AG04450 (cell line): Measurements from ENCODE around the gene TRIM33. TPM values are rescaled to one million over a fixed set of nuclear protein-coding genes. Genes with fewer than 3 reads are reported as not detected.

ENCODE experiments used
- CTCF ChIA-PET: fragments of 300-600, 350-600 bp; formaldehyde crosslinking; extraction: SDS; loops from one replicate; lab custom pipeline; 2022; ENCODE audit warnings: antibody characterized with exemption, inconsistent platforms; lab: Charles Lee
- POLR2A ChIA-PET: fragments of 350-600 bp; formaldehyde crosslinking; extraction: SDS; loops from one replicate; lab custom pipeline; 2021; ENCODE audit warnings: antibody characterized with exemption, inconsistent platforms; lab: Yijun Ruan, JAX
- DNase-seq: peaks from one replicate; pipeline ENCODE4 v3.0.0-alpha.2; 2011; ENCODE audit warnings: low read depth, low spot score
- H3K27ac ChIP-seq: one replicate; pipeline ENCODE4 v1.5.1; 2012; ENCODE audit warnings: low read depth, low read length, control low read depth
- H3K27me3 ChIP-seq: one replicate; pipeline ENCODE4 v1.6.0; 2012; ENCODE audit warnings: low read length; ENCODE audit not compliant: control insufficient read depth, insufficient read depth
- H3K4me3 ChIP-seq: 2 replicates; pipeline ENCODE4 v1.5.1; 2011; ENCODE audit warnings: mild to moderate bottlenecking, low read depth, low read length, control low read depth
- H3K9me3 ChIP-seq: 2 replicates; pipeline ENCODE4 v1.5.1; 2012; ENCODE audit warnings: low read length; ENCODE audit not compliant: control insufficient read depth, insufficient read depth
- polyA plus RNA-seq: library from polyadenylated mRNA; depleted of rRNA; stranded (reverse); fragments of >200 nt; gene quantifications from 2 replicates; pipeline ENCODE4 v1.2.3, GENCODE V29; 2011; rRNA removed
- small RNA-seq: library from RNA; depleted of rRNA; stranded (forward); fragments of <200 nt; gene quantifications from one replicate; pipeline ENCODE3, GENCODE V24; 2012; ENCODE audit warnings: low read depth; ENCODE audit not compliant: insufficient read length
- TF ChIP-seq, protein P1 (sequence below): IDR thresholded peaks from 2 replicates; pipeline ENCODE4 v1.5.1; 2011; ENCODE audit warnings: low read depth, low read length, control low read depth, inconsistent platforms

The TRIM33 gene
- polyA plus RNA-seq, 1 experiment, result 21.1 TPM

DNA sequence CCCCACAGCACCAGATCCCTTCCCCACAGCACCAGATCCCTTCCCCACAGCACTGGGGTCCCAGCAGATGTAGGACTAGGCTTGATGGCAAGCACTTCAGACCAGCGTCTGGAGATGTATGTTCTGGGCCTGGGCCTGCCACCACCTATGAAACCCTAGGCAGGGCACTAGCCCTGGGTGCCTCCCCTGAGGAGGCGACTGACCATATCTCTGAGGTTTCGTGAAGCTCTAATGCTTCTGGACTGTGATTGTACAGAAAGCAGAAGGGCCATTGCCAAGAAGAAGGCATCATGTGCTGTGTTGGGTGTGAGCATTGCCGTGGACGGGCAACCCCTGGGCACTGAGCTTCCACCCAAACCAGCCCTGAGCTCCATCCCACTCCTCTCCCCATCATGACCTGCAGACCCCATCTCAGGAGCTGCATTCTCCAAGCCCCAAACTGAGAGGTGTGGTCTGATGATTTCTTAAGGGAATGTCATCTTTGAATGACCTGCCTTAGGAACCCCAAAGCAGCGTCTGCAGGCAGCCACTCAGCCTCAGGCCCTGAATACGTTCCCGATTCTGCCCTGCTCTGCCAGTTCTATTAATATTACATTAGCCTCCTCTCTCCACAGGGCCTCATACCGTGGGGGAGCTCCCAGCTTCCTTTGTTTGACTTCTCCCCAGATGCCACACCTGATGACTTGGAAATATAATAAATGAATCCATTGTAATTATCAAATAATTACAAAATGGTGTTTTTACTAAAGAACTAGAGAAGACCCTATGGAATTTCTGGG is 163.4 kb downstream of the TRIM33 start:
- no peak overlapping the region for H3K27ac ChIP-seq
- ChIA-PET POLR2A (no interaction called here), CTCF (interaction anchor here (0.6 to 5.0 kb wide), 47 partner anchors 10 to 1435 kb away, joined by 3 to 68 read pairs (median 4); partner anchors contain the start of genes BCAS2, DENND2C, NRAS and OLFML3)
- peaks cover 10% of the 10 kb centered on the region for H3K27me3 ChIP-seq
- H3K9me3 ChIP-seq, result no peaks in the 10 kb centered on the region; the same call in 1 of the 2 replicates
- H3K4me3 ChIP-seq, result no peak overlapping the region
- TF ChIP-seq, protein P1, sequence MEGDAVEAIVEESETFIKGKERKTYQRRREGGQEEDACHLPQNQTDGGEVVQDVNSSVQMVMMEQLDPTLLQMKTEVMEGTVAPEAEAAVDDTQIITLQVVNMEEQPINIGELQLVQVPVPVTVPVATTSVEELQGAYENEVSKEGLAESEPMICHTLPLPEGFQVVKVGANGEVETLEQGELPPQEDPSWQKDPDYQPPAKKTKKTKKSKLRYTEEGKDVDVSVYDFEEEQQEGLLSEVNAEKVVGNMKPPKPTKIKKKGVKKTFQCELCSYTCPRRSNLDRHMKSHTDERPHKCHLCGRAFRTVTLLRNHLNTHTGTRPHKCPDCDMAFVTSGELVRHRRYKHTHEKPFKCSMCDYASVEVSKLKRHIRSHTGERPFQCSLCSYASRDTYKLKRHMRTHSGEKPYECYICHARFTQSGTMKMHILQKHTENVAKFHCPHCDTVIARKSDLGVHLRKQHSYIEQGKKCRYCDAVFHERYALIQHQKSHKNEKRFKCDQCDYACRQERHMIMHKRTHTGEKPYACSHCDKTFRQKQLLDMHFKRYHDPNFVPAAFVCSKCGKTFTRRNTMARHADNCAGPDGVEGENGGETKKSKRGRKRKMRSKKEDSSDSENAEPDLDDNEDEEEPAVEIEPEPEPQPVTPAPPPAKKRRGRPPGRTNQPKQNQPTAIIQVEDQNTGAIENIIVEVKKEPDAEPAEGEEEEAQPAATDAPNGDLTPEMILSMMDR, result no peak
- DNase-seq, result no peak

DNA sequence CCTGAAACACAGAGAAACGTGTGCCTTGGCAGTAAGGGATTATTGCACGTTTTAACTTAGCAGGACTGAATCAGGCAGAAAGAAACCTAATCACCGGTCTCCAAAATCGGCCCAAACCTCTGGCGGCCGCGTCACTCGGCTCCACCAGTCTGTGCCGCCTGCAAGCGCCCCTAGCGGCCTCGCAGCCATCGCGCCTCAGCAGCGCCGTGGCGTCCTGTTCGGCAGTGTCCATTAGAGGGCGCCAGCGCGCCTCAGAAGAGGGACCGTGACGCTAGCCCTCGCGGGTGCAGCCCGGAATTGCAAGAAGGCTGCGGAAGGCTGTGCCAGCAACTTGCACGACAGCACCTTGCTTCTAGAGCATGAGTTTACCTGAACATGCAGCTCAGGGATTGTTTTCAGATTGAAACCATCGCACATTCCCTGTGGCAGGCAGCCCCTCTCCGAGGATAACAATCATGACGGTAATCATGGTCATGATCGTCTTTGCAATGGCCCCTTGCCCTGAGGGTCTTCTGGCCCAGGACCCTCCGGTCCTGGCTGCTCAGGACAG is 164.4 kb downstream of the TRIM33 start:
- DNase-seq, result peak; percentile 83
- POLR2A ChIA-PET, result interaction anchor here (0.7 kb wide), 1 partner anchor 354 kb away, joined by 6 read pairs; no protein-coding TSS in a partner anchor

DNA sequence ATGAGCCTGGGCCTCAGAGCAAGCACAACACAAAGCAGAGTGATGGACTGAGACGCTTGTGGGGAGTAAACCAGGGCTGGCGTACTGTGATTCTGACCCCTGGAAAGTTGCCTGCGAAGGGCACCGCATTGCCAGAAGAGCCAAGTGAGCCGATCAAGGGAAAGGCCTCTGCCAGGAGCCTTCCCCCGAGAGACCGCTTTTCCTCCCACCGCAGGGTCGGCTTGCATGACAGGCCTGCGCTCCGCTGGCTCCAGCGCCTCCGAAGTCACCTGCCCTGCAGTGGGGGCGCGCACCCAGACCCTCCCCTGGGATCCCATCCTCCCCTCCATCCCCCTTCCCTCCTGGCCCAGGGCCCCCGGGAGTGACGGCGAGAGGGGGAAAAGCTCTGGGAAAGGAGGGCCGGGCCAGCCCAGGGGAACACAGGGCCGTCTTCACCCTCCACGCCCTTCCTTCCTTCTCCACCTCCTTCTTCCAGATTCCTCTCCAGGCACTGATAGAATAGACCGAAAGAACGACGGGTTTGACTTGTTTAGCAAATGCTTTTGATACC is 165.0 kb downstream of the TRIM33 start:
- peak overlapping the region; percentile 2 for H3K27ac ChIP-seq
- CTCF ChIA-PET, result interaction anchor here (0.6 to 5.0 kb wide), 34 partner anchors 8 to 436 kb away, joined by 3 to 68 read pairs (median 3); partner anchors contain the start of genes AMPD1, BCAS2 and OLFML3
- POLR2A ChIA-PET, result no interaction called here
- no peak for DNase-seq
- TF ChIP-seq, protein P1, result no peak
- peak overlapping the region; percentile 59 for H3K4me3 ChIP-seq
- no peaks in the 10 kb centered on the region; the same call in 1 of the 2 replicates for H3K9me3 ChIP-seq
- H3K27me3 ChIP-seq, result peaks cover 8% of the 10 kb centered on the region

More for the DNA sequence above, 164.4 kb downstream of the TRIM33 start:
- peak overlapping the region; percentile 2 for H3K27ac ChIP-seq
- peaks cover 8% of the 10 kb centered on the region for H3K27me3 ChIP-seq
- peak overlapping the region; percentile 59 for H3K4me3 ChIP-seq
- TF ChIP-seq, protein P1, result peak; percentile 100
- CTCF ChIA-PET, result interaction anchor here (0.6 to 5.0 kb wide), 59 partner anchors 9 to 1436 kb away, joined by 3 to 68 read pairs (median 4); partner anchors contain the start of genes AMPD1, BCAS2, DENND2C and NRAS
- no peaks in the 10 kb centered on the region; the same call in 1 of the 2 replicates for H3K9me3 ChIP-seq

DNA sequence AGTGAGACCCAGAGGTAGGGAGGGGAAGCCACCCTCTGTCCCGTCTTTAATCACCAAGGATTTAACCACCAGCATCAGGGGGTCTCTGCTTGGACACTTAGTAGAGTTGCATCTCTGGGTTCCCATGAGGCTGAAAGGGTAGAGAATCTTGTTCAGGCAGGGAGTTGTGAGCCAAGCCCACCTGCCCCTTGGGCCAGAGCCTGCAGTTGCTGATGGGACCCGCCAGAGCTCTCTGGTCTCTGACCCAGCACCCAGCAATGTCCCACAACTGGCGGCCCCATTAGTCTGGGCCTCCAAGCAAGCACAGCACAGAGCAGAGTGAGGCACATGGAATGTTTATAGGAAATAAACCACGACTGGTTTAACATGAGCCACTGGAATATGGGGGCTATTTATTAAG is 166.3 kb downstream of the TRIM33 start:
- DNase-seq, result no peak
- Histone ChIP-seq H3K9me3 (no peaks in the 10 kb centered on the region; the same call in 1 of the 2 replicates), H3K27me3 (peaks cover 9% of the 10 kb centered on the region), H3K4me3 (no peak overlapping the region), H3K27ac (no peak overlapping the region)
- POLR2A ChIA-PET, result no interaction called here
- CTCF ChIA-PET, result interaction anchor here (0.6 to 5.0 kb wide), 4 partner anchors 27 to 368 kb away, joined by 3 to 68 read pairs (median 38); partner anchors contain the start of gene OLFML3
- TF ChIP-seq, protein P1, result no peak

Small RNA genes lying within 50 kb of the gene (small RNA-seq; reads per million reads assigned to genes)
- not detected for gene RF00019

Other genes starting within 250 kb of the TRIM33 start
- 35.3 and 52.1 TPM in 2 replicates for gene BCAS2, start 70.4 kb upstream of the TRIM33 start, polyA plus RNA-seq
- 0.43 and 0.64 TPM in 2 replicates for gene DENND2C, start 158.8 kb upstream of the TRIM33 start, polyA plus RNA-seq
- not detected in 2 replicates for gene AMPD1, start 184.3 kb upstream of the TRIM33 start, polyA plus RNA-seq
- gene NRAS, start 205.6 kb upstream of the TRIM33 start, polyA plus RNA-seq, result 50.7 and 69.8 TPM in 2 replicates
- gene CSDE1, start 246.8 kb upstream of the TRIM33 start, polyA plus RNA-seq, result 346 and 438 TPM in 2 replicates